K562 (cell line): ENCODE results near the gene DUS1L. TPM values are rescaled to one million over a fixed set of nuclear protein-coding genes. Genes with fewer than 3 reads are reported as not detected.
A peak's percentile ranks its signal among the peaks of the same experiment; 100 is the strongest.

Source experiments
- BCLAF1 ChIP-seq, 2 experiments: fragments of 450-650 bp in 1 of 2; IDR thresholded peaks; 2 replicates each; pipeline ENCODE4 v1.6.1; 2011 to 2017; ENCODE audit warnings: low read depth in 2 of 2, antibody characterized with exemption in 1 of 2, borderline replicate concordance in 1 of 2, low read length in 1 of 2, mild to moderate bottlenecking in 1 of 2, mixed read lengths in 1 of 2; ENCODE audit not compliant: control insufficient read depth in 1 of 2
- DIDO1 ChIP-seq: fragments of 450-650 bp; IDR thresholded peaks from 2 replicates; pipeline ENCODE4 v1.6.1; 2016; ENCODE audit warnings: low read depth, missing biosample characterization, missing genetic modification characterization
- RBFOX2 ChIP-seq: fragments of 200-400 bp; formaldehyde crosslinking; IDR thresholded peaks from 2 replicates; pipeline ENCODE4 v1.6.1; 2017; ENCODE audit warnings: low read depth, mild to moderate bottlenecking, low read length, moderate library complexity
- TFAP4 ChIP-seq: sonication (generic); formaldehyde crosslinking; IDR thresholded peaks from 2 replicates; pipeline ENCODE4 v1.8.0; 2022; ENCODE audit warnings: missing genetic modification reagents, mild to moderate bottlenecking, moderate library complexity, borderline replicate concordance
- polyA plus RNA-seq, 8 experiments: library from polyadenylated mRNA; depleted of rRNA in 4 of 8; stranded (reverse) in 5 of 8; unstranded in 3 of 8; fragments of >200 nt; fragmentation: Nextera tagmentation in 2 of 8; fragmentation: Illumina TruSeq in 1 of 8; extraction: Ambion mirVana in 2 of 8; extraction: Trizol in 1 of 8; gene quantifications; 2 replicates each; pipeline versions ENCODE4 v1.2.1 to v1.2.3, GENCODE V29; 2011 to 2014; ENCODE audit warnings: inconsistent platforms in 1 of 8, missing spikeins in 1 of 8
- total RNA-seq, 7 experiments: library from RNA; depleted of rRNA in 6 of 7; stranded (reverse); fragments of >200 nt in 6 of 7; fragmentation: Illumina TruSeq in 2 of 7; extraction: Trizol in 2 of 7; gene quantifications; 2 replicates each; pipeline versions ENCODE4 v1.2.1 to v1.2.3, GENCODE V29; 2011 to 2021; ENCODE audit warnings: low replicate concordance in 1 of 7
- TF ChIP-seq, protein P1 (sequence below): fragments of 450-650 bp; IDR thresholded peaks from 2 replicates; pipeline ENCODE4 v1.6.1; 2016; ENCODE audit warnings: mild to moderate bottlenecking, moderate library complexity

The DUS1L gene
- total and polyA plus RNA-seq, 9 of the 15 experiments (the other 6 are each of a cell fraction or from before 2014, with no cell fraction given): 7.8 to 210 (median 83.9) TPM

GRCh38 chr17:82064433-82065192 lies 991 bp downstream of the DUS1L start (continued):
- TF ChIP-seq BCLAF1 (IDR thresholded peaks at IDR 0.05; ENCODE audit: borderline replicate concordance in 1 of 2, control insufficient read depth in 1 of 2, low read depth in 2 of 2, low read length in 1 of 2) (no peak), RBFOX2 (peak; percentile 15), DIDO1 (tag) (no peak), TFAP4 (CRISPR knock-in tag) (0 out of 2 replicates have a peak, but pooled peaks have one; percentile 12)
- TF ChIP-seq, protein P1, sequence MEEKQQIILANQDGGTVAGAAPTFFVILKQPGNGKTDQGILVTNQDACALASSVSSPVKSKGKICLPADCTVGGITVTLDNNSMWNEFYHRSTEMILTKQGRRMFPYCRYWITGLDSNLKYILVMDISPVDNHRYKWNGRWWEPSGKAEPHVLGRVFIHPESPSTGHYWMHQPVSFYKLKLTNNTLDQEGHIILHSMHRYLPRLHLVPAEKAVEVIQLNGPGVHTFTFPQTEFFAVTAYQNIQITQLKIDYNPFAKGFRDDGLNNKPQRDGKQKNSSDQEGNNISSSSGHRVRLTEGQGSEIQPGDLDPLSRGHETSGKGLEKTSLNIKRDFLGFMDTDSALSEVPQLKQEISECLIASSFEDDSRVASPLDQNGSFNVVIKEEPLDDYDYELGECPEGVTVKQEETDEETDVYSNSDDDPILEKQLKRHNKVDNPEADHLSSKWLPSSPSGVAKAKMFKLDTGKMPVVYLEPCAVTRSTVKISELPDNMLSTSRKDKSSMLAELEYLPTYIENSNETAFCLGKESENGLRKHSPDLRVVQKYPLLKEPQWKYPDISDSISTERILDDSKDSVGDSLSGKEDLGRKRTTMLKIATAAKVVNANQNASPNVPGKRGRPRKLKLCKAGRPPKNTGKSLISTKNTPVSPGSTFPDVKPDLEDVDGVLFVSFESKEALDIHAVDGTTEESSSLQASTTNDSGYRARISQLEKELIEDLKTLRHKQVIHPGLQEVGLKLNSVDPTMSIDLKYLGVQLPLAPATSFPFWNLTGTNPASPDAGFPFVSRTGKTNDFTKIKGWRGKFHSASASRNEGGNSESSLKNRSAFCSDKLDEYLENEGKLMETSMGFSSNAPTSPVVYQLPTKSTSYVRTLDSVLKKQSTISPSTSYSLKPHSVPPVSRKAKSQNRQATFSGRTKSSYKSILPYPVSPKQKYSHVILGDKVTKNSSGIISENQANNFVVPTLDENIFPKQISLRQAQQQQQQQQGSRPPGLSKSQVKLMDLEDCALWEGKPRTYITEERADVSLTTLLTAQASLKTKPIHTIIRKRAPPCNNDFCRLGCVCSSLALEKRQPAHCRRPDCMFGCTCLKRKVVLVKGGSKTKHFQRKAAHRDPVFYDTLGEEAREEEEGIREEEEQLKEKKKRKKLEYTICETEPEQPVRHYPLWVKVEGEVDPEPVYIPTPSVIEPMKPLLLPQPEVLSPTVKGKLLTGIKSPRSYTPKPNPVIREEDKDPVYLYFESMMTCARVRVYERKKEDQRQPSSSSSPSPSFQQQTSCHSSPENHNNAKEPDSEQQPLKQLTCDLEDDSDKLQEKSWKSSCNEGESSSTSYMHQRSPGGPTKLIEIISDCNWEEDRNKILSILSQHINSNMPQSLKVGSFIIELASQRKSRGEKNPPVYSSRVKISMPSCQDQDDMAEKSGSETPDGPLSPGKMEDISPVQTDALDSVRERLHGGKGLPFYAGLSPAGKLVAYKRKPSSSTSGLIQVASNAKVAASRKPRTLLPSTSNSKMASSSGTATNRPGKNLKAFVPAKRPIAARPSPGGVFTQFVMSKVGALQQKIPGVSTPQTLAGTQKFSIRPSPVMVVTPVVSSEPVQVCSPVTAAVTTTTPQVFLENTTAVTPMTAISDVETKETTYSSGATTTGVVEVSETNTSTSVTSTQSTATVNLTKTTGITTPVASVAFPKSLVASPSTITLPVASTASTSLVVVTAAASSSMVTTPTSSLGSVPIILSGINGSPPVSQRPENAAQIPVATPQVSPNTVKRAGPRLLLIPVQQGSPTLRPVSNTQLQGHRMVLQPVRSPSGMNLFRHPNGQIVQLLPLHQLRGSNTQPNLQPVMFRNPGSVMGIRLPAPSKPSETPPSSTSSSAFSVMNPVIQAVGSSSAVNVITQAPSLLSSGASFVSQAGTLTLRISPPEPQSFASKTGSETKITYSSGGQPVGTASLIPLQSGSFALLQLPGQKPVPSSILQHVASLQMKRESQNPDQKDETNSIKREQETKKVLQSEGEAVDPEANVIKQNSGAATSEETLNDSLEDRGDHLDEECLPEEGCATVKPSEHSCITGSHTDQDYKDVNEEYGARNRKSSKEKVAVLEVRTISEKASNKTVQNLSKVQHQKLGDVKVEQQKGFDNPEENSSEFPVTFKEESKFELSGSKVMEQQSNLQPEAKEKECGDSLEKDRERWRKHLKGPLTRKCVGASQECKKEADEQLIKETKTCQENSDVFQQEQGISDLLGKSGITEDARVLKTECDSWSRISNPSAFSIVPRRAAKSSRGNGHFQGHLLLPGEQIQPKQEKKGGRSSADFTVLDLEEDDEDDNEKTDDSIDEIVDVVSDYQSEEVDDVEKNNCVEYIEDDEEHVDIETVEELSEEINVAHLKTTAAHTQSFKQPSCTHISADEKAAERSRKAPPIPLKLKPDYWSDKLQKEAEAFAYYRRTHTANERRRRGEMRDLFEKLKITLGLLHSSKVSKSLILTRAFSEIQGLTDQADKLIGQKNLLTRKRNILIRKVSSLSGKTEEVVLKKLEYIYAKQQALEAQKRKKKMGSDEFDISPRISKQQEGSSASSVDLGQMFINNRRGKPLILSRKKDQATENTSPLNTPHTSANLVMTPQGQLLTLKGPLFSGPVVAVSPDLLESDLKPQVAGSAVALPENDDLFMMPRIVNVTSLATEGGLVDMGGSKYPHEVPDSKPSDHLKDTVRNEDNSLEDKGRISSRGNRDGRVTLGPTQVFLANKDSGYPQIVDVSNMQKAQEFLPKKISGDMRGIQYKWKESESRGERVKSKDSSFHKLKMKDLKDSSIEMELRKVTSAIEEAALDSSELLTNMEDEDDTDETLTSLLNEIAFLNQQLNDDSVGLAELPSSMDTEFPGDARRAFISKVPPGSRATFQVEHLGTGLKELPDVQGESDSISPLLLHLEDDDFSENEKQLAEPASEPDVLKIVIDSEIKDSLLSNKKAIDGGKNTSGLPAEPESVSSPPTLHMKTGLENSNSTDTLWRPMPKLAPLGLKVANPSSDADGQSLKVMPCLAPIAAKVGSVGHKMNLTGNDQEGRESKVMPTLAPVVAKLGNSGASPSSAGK: no peak
